ENCODE measurements around the gene NR1I3.

- no peak; the same call in 1 of the 2 replicates for TF ChIP-seq POLR2AphosphoS5 (IDR thresholded peaks at IDR 0.05; ENCODE audit: borderline replicate concordance, low read depth, low read length)
- no peak for TF ChIP-seq FOXP2 (optimal IDR thresholded peaks at IDR 0.05; ENCODE audit: control extremely low read depth, extremely low read length, insufficient read depth)
- no peak for TF ChIP-seq EZH2 (IDR thresholded peaks at IDR 0.05)
These were observed 12.3 kb downstream of the NR1I3 start, which contains the start of gene TOMM40L for GRCh38 chr1:161225534-161226319.
